Activated T-helper 9 cell treated with anti-CD3 and anti-CD28 coated beads, Interleukin-2, amount 50 U/mL, for 16 hours (primary cell): ENCODE measurements around the gene CDH4.
"Not testable (repeated sequence)": the region's sequence is repeated elsewhere in the genome, so short reads cannot be mapped to it uniquely, and the experiment has no call there.

Experiments used
- DNase-seq: peaks from one replicate; pipeline ENCODE4 v3.0.0-alpha.2; 2020; ENCODE audit warnings: low read depth

The CDH4 gene

DNA sequence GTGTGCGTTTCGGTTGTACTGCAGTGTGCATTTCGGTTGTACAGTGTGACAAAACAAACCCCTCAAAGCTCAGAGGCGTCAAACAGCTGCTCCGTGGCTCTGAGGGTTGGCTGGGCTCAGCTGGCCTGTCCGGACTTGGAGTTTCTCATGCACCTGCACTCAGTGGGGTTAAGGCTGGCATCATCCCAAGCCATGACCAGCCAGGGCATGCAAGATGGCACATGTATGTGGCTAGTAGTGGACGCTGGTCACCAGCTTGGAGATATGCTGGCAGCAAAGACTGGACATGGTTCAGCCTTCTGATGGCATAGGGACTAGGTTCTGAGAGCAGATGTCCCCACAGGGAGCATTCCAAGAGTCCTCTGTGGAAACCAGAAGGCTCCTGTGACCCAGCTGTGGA, 187.2 kb downstream of the CDH4 start:
- DNase-seq: no peak

GRCh38 chr20:61440548-61441055, 188.5 kb downstream of the CDH4 start:
- DNase-seq: no peak

DNA sequence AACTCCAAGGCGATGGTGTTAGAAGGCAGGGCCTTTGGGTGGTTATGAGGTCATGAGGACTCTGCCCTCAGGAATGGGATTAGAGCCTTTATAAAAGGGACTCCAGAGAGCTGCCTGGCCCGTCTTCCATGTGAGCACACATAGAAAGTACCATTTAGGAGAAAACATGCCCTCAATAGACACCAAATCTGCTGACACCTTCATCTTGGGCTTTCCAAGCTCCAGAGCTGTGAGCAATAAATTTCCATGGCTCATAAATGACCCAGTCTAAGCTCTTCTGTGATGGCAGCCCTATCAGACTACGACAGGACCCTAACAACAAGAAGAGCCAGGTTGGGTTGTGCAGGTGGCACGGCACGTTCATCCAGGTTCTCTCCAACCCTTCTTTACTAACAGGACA, 189.5 kb downstream of the CDH4 start:
- no peak for DNase-seq

DNA sequence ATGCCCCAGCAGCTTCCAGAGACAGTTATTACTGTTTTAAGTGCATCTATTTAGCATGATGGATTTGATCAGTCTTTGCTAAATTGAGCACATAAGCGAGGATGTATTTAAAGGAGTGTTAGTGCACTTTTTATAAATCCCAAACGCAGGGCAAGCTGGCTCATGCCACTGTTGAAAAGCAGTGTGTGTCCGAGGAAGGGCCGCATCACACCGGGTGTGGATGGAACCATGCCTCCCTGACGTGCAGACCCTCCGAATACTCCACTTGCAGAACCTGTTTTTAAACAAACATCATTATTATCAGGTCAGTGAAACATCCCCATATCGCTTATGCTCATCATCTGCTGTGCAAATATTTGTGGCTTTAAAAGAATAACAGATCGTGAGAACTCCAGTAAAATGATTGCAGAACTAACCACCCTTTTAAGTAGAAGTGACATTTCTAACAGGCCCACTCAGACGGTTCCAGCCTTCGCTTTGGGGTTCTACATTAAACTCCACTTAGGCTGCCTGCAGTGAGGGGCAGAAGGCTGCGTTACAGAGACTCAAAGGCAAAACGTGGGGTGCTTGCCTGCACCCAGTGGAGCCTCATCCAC, 190.1 kb downstream of the CDH4 start:
- DNase-seq: no peak

- no peak for DNase-seq
These were observed 190.7 kb downstream of the CDH4 start for GRCh38 chr20:61442718-61443117.

GRCh38 chr20:61443443-61444126, 191.5 kb downstream of the CDH4 start:
- no peak for DNase-seq

- no peak for DNase-seq
These were observed 192.6 kb downstream of the CDH4 start for GRCh38 chr20:61444637-61445036.

DNA sequence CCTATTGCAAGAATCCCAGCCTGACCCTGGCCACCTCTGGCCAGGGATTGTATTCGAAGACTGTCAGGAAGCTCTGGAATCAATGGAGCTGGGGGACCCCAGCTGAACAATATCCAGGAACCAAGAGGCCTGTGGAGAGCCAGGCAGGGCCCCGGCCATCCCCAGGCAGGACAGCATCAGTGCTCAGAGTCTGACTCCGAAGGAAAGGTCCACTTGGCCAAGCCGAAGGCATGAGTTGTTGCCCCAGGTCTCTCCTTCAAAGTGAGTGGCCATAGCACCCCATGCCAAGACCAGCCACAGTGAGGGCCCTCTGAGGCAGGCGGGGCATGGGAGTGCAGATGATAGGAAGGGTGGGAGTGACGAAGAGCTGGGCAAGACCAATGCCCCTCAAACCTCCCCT, 193.1 kb downstream of the CDH4 start:
- no peak for DNase-seq

GRCh38 chr20:61445741-61446140, 193.7 kb downstream of the CDH4 start:
- DNase-seq: no peak

DNA sequence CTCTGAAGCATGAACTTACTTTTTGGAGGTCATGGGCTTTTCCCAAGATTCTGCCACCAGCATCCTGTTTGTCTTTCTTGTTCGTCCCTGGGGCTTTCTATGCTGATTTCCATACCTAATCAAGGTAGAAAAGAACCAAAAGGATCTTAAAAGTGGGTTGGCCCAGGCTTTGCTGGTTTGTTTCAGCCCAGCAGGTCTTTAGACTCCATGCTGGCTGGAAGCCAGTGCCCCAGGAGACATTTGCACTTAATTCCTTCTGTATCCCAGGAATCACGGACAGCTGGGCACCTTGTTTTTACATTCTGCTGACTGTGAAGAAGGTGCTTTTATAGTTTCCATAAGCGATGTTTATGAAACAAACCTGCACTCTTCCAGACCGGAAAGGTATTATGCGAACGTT, 195.9 kb downstream of the CDH4 start:
- DNase-seq: no peak

- DNase-seq: no peak
These were observed 196.3 kb downstream of the CDH4 start for GRCh38 chr20:61448386-61448785.

DNA sequence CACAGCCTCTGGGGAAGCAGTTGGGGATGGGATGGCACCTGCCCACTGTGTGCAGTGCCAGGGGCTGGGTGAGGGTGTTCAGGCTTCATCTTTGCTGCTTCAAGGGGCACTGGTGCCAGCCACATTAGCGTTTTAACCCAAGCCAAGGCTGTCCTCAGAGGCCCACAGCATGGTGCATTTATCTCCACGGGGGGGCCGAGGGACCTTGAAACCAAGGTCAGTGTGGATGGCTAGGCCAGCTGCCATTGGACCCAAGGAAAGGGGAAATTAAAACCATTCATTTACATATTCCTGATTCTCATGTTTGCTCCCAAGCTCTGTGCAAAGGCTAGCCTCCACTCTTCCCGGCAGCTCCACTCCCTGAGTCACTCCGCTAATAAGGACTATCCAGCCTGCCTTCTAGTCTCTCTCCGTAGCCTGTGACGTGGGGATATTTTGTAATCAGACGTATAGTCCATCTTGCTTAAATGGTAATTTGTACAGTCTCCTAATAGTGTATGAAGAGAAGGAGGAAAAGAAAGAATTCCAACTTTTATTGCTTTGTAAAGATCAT, 197.1 kb downstream of the CDH4 start:
- DNase-seq: no peak

- no peak for DNase-seq
These were observed 197.9 kb downstream of the CDH4 start for GRCh38 chr20:61449916-61450315.

DNA sequence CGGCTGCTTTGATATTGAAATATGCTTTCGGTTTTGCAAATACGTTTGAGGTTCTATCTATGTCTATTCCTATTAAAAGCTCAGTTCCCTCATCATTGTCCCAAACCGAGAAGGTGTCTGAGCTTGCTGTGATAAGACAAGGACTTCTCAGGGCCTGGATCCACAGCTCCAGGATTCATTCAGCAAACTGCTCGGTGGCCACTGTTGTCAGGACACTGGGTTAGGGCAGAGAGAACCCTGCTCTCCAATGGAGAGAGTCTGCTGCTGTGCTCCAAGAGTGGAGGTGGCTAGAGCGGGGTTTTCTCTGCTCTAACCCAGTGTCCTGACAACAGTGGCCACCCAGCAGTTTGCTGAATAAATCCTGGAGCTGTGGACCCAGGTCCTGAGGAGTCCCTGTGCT, 198.5 kb downstream of the CDH4 start:
- no peak for DNase-seq

GRCh38 chr20:61451009-61451408, 198.9 kb downstream of the CDH4 start:
- DNase-seq: no peak

DNA sequence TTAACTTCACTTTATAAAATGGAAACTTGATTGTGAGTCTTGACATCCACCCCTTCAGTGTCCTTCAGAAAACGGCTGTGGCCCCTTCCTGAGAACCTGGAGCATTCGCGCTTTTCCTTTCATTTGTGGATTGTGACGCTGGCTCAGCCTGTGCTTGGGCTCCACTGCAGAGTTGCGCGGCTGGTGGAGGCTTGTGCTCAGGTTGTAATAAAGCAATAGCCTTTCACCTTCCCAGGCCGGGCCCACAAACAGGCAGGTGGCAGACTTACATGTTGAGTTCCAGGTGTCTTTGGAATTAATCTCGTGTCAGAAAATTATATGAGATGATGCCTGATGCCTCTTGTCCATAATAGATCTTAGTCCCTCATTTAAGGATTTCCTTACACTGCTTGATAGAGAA, 199.9 kb downstream of the CDH4 start:
- DNase-seq: no peak

DNA sequence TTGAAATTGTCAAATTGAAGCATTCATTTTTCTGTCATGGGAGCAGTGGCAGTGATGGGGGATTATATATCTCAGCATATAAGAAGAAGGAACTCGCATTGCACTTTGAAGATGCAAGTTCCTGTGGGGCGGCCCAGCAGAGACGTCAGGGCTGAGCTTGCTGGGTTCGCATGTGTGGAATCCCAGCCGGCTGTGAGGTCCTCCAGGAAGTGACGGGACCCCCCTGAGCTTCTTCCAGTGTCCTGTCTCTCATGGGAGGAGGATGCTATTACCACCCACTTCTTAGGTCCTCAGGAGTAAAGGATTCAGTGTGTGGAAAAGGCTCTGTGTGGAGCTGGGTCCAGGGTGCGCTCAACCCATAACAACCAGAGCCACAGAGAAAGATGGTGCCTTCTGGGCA, 201.2 kb downstream of the CDH4 start:
- no peak for DNase-seq

DNA sequence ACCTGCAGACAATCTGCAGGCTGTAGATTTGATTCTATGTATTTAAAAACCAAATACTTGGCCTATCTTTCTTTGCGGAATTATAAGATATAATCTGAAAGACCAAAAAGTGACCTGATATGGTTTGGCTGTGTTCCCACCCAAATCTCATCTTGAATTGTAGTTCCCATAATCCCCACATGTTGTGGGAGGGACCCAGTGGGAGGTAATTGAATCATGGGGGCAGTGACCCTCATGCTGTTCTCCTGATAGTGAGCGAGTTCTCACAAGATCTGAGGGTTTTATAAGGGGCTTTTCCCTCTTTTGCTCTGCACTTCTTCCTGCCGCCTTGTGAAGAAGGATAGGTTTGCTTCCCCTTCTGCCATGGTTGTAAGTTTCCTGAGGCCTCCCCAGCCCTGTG, 201.6 kb downstream of the CDH4 start:
- not testable (repeated sequence) for DNase-seq

DNA sequence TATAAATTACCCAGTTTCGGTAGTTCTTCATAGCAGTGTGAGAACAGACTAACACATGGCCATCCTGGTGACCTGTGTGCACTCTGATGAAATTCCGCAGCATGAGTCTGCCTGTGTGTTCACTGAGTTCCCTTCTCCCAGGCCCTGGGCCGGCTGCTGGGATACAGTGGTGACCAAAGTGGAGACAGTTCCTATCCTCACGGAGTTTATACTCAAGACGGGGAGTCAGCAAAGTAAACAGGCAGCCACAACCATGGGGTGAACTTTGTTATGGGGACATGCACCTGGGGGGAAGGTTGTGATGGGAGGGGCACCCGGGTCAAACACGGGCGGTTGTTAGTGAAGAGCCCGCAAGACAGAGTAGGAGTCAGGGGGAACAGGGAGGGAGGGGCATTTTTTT, 202.0 kb downstream of the CDH4 start:
- no peak for DNase-seq

- no peak for DNase-seq
These were observed 203.6 kb downstream of the CDH4 start for GRCh38 chr20:61455508-61456215.

DNA sequence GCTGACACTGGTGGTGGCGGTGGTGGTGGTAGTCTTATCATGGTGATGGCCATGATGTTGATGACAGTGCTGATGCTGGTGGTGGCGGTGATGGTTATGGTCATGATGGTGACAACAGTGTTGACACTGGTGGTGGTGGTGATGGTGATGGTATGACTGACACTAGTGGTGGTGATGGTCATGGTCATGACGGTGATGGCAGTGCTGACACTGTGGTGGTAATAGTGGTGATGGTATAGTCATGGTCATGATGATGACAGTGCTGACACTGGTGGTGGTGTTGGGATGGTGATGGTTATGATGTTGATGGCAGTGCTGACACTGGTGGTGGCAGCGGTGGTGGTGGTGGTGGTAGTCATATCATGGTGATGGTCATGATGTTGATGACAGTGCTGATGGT, 205.7 kb downstream of the CDH4 start:
- DNase-seq: no peak

GRCh38 chr20:61458146-61458746, 206.2 kb downstream of the CDH4 start:
- no peak for DNase-seq

GRCh38 chr20:61459266-61459665, 207.2 kb downstream of the CDH4 start:
- no peak for DNase-seq
